ENCODE results near the gene FRMD4A.

DNA sequence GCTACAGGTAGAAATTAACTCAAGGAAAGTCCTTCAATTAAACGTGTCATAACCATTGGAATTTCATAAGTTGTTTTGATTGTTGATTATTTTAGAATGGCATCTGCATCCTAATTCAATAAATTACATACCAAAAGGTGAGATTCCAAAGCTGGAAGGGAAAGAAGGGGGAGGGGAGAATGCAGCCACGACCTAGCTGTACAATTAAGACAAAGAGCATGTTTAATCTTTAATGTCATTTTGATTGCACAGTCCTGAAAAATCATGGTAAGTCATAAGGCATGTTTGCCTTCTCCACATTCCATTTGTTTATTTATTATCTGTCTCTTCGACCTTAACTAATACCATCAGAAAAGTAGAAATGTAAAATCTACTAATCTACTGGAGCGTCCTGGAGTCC, 358.1 kb downstream of the FRMD4A start:
- TF ChIP-seq CTCF (IDR thresholded peaks at IDR 0.05; ENCODE audit: borderline replicate concordance, extremely low read depth, low read length, poor library complexity, severe bottlenecking) = no peak
- TF ChIP-seq EZH2 (IDR thresholded peaks at IDR 0.05; ENCODE audit: borderline replicate concordance, low read depth, low read length, severe bottlenecking) = no peak
